DND-41 (cell line): ENCODE results near the gene PTPRU.

Experiments used
- CTCF ChIP-seq: IDR thresholded peaks from 2 replicates; pipeline ENCODE4 v1.5.1; 2012; ENCODE audit warnings: borderline replicate concordance, low read length, moderate library complexity, mild to moderate bottlenecking; ENCODE audit not compliant: poor library complexity, severe bottlenecking; ENCODE audit errors: extremely low read depth
- EZH2 ChIP-seq: IDR thresholded peaks from 3 replicates; pipeline ENCODE4 v1.6.1; 2012; ENCODE audit warnings: borderline replicate concordance, low read depth, mild to moderate bottlenecking, moderate library complexity, low read length, inconsistent platforms; ENCODE audit not compliant: severe bottlenecking

- TF ChIP-seq CTCF (peak; percentile 88), EZH2 (no peak)
These were observed at the start of gene PTPRU for GRCh38 chr1:29235955-29236711.
